ENCODE data around the gene BAHD1.
A peak's percentile ranks its signal among the peaks of the same experiment; 100 is the strongest.

Gene BAHD1
- 58.5 to 60.5 reads per million in 2 donors for total RNA-seq

GRCh38 chr15:40440743-40441564 is at the start of gene BAHD1:
TSS of gene BAHD1 (plus strand) at chr15:40440953. CDS start at chr15:40458465, 17,512 bp downstream.
- DNase-seq = peak; percentile 91

DNA sequence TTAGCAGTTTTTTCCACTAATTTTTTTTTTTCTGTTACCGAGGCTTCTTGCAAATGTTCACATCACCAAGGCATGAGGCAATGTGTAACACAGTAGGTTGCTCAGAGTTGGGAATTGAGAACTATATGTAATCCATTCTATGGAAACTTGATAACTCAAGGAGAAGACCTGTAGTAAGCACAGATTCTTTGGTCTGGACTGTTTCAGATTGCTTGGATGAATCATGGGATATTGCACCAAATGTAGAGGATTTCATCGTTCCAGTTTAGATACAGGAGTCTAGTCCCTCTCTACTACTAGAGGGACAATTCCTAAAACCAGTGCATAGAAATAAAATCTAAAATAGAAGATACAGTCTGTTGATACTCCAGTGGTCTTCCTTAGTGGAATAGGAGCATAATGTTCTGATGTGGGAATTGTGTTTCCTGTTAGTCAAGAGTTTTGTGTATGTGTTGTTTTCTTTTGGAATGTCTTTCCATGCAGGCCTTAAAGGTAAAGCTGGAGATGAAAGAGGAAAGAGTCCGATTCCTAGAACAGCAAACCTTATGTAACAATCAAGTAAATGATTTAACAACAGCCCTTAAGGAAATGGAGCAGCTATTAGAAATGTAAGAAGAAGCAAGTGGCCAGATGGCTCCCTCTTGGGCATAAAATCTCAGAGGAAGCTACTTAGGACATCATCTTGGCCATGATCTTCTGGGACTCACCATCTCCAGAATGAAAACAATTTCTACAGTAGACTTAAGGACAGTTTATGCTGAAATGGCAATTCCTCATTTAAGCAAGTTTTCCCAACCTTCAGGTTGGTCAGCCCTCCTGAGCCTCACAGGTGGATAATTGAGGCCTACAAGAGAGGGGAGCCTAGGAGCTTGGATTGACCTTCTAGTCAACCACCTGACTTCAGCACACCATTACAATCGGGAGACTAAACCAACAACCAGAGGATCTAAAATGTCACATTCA is 47.5 kb upstream of the BAHD1 start:
- DNase-seq = no peak

DNA sequence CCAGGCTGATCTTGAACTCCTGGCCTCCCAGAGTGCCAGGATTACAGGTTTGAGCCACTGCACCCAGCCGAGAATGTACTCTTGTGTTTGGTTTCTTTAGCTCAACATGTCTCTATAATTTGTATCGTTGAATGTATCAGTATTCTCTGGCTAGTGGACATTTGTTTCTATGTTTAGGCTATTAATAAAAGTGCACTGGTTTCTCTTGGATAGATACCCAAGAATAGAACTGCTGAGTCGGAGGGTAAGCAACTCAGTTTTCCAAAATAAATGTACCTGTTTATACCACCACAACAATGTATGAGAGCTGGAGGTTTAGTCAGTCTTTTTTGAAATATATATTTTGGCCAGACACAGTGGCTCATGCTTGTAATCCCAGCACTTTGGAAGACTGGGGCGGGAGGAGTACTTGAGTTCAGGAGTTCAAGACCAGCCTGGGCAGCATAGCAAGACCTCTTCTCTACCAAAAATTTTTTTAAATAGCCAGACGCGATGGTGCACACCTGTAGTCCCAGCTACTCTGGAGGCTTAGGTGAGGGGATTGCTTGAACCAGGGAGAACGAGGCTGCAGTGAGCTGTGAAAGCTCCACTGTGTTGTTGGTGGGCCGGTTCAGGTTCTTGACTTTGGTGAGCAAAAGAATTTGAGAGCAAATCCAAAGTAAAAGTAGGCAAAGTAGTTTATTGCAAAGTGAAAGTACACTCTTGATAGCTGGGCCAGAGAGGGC is 42.9 kb upstream of the BAHD1 start:
- DNase-seq = no peak

- no peak for DNase-seq
These were observed 42.3 kb upstream of the BAHD1 start for GRCh38 chr15:40398413-40398873.

GRCh38 chr15:40399370-40399769 is 41.4 kb upstream of the BAHD1 start:
- no peak for DNase-seq

GRCh38 chr15:40405501-40406381 is 35.0 kb upstream of the BAHD1 start, which contains the start of gene IVD:
TSS of gene IVD (plus strand) at chr15:40405795. CDS start at chr15:40405828, 33 bp downstream.
- DNase-seq = peak; percentile 82

GRCh38 chr15:40407330-40407990 is 33.3 kb upstream of the BAHD1 start:
- DNase-seq = no peak

DNA sequence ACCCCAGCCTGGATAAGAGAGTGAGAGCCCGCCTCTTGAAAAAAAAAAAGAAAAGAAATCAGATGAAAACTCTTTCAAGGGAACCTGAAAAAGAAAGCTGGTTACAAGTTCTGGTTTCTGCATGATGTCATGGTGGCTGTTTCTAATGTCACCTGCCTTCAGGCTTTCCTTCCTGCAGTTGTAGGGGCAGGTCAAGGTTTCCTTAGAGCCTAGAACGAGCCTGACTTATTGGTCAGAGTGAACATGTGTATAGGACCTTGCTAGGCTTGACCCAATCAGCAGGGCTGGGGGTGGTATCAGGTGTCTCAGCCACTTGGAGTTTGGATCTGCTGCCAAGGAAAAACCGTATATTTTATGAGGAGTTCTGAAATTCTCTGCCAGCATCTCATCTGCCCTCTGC is 31.4 kb upstream of the BAHD1 start:
- DNase-seq = no peak

DNA sequence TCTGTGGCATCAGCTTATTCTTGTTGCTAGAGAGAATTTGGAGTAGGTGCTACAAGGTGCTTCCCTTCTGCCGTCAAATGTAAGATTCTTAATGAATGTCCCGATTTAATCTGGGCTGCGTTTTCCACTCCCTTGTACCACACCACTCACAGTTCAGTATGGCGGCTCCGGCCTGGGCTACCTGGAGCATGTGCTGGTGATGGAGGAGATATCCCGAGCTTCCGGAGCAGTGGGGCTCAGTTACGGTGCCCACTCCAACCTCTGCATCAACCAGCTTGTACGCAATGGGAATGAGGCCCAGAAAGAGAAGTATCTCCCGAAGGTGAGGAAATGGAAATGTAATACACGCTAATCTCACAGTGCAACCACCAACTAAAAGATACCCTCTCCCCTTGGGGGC is 30.3 kb upstream of the BAHD1 start:
- DNase-seq = no peak

DNA sequence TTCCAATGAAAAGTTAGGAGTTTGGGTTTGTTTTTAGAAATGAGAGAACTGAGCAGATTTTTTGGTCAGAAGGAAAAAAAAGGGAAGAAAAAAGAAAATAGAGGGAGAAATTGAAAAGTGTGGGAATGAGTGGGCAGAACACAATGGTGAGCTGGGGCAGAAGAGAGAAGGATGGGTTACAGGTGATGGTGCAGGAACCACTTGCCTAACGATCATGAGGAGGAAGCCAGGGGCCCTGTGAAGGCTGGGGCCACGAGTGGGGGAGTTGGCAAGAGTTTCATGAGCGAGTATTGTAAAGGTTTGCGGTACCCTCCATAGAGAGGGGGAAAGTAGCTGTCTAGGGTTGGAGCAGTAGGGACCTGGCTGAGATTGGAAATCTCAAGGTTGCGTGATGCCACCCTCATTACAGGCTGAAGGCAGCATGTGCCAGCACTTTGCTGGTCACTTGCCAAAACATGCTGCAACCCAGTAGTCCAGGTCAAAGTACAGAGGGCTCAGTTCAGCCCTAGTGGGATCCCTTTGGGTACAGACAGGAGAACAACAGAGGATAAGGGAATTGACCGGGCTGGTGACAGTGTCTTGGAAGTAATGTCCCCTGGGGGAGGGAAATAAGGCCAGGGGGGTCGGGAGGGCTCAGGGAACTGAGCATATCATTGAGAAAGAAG is 28.5 kb upstream of the BAHD1 start:
- DNase-seq = no peak

DNA sequence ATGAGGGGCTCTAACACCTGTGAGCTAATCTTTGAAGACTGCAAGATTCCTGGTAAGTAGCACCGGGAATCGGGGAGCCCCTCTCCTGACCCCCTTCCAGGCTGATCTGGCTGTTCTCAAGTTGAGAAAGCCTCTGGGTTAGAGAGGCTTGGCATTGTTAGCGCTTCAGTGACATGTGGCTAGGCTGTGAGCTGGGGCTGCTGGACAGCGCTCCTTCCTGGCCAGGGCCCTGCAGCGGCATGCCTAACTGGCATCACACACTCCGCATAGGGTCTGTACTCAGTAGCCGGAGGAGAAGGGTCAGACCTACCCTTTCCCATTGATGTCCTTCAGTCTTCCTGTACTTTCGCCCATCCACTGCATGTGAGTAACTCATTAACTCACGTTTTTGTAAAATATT is 27.7 kb upstream of the BAHD1 start:
- no peak for DNase-seq

GRCh38 chr15:40414816-40415215 is 25.9 kb upstream of the BAHD1 start:
- no peak for DNase-seq

GRCh38 chr15:40415226-40415625 is 25.5 kb upstream of the BAHD1 start:
- no peak for DNase-seq

- no peak for DNase-seq
These were observed 24.7 kb upstream of the BAHD1 start for GRCh38 chr15:40416056-40416455.

DNA sequence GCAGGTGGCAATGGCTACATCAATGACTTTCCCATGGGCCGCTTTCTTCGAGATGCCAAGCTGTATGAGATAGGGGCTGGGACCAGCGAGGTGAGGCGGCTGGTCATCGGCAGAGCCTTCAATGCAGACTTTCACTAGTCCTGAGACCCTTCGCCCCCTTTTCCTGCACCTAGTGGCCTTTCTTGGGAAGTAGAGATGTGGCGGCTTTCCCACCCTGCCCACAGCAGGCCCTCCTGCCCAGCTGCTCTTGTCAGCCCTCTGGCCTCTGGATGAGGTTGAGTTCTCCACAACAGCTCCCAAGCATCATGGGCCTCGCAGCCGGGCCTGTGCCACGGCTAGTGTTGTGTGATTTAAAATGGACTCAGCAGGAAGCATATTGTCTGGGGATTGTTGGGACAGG is 22.6 kb upstream of the BAHD1 start:
- DNase-seq = no peak

DNA sequence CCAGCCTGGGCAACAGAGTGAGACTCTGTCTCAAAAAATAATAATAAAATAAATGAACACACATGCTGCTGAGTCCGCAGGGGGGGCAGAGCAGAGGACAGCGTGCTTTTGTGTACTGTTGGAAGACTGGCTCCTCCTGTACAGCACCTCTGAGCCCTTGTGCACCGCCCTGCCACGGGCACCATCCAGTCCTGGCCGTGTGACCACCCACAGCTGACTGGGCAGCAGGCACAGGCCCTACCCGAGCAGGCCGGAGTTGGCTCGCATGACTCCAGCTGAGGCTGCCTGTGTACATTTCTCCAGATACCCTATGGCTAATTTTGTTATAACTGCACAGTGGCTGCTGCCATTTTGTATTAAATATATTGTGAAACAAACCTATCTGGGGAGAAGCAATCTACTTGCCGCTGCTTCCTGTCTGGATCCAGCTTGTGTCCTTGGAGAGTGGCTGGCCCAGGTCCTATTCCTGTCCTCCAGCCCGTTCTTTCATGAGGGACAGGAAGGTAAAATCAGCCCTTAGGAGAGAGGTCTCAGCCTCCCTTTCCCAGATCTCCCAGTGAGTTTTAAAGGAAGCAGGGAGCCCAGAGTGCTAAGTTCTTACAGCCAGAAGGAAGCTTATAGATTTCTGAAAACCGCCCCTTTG is 20.6 kb upstream of the BAHD1 start:
- no peak for DNase-seq

GRCh38 chr15:40420793-40421192 is 20.0 kb upstream of the BAHD1 start:
- no peak for DNase-seq

GRCh38 chr15:40421246-40422157 is 19.3 kb upstream of the BAHD1 start:
- DNase-seq = peak; percentile 62
